HG03066 (cell line): Measurements from ENCODE around the gene KDM1A.

Source experiments
- ATAC-seq: cut with Tn5 transposase; IDR thresholded peaks from one replicate; pipeline ENCODE4 v1.9.1; 2021; ENCODE audit warnings: low read depth; ENCODE audit not compliant: unreplicated experiment

The KDM1A gene

DNA sequence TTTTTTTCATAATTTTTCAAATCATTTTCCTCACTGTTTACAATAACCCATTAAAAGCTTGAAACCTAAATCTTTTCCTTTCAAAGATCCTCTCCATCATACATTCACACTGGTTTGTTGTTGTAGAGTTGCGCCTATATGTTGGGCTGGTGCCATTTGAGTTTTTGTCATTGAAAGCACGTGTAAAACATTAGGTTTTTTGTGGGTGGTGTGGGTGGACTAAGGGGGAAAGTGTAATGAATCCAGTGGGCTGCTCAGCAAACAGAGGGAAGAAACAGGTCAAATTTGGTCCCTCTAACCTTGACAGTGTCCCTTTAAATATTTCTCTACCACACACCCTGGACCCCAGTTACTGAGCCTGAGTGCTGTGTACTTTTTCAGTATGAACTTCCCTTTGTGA is 46.8 kb downstream of the KDM1A start:
- no peak for ATAC-seq

DNA sequence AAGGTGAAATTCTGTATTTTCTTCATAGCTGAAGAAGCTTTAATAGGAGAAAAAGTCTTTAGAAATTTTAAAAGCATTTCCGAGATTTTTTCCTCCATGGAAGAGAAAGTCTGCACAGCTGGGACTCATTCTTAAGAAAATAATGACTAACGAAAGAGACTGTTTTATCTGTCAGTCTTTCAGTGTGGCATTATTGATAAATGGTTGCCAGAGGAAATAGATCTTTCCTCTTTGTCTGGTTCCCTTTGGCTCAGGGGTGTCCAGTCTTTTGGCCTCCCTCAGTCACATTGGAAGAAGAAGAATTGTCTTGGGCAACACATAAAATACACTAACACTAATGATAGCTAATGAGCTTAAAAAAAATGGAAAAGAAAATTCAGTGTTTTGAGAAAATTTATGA is 49.9 kb downstream of the KDM1A start:
- no peak for ATAC-seq

DNA sequence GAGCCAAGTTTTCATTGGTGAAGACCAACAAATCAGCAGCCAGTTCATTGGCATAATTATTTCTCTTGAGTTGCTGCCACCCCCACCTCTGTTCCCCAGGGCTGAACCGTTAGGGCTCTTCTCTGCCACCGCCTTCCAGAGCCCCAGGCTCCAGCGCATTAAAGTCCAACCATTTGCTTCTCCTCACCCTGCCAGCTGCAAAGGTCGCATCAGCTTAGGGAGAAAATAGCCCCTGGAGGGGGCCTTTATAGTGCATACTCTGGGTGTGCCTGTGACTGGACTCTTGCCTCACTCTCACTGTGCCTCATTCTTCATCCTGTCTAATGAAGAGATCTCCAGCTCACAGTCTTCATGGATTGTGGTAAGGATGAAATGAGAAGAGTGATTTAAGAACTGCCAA is 50.4 kb downstream of the KDM1A start:
- no peak for ATAC-seq

DNA sequence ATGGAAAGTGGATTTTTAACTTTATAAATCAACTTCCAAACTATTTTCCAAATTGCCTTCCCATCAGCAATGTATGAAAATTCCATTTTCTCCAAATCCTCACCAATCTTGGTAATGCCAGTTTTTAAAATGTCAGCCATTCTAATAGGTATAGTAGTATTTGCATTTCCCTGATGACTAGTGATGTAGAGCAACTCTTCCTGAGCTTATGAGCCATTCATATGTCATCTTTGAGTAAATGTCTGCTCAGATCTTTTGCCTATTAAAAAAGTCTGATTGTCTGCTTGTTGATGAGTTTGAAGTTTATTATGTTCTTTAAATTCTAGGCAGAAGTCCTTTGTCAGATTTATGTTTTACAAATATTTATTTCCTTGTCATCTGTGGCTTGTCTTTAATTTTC is 54.7 kb downstream of the KDM1A start:
- no peak for ATAC-seq

DNA sequence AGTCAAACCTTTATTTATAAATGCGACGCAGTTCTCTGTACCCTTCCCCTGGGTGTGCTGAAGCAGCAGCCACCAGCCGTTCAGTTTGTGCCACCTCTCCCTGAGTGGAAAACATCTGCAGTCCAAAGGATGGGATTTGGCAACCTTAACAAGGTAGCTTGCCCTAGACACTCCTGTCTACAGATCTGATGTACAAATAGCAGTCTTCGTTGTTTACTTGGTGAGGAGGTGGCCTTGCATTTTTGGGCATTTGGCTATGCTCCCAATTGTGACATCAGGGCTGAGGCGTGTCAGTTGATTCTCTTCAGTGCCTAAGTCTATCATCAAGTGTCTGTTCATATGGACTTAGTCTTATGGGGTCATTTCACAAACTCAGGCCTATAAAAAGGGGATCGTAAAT is 59.8 kb downstream of the KDM1A start:
- ATAC-seq = no peak

DNA sequence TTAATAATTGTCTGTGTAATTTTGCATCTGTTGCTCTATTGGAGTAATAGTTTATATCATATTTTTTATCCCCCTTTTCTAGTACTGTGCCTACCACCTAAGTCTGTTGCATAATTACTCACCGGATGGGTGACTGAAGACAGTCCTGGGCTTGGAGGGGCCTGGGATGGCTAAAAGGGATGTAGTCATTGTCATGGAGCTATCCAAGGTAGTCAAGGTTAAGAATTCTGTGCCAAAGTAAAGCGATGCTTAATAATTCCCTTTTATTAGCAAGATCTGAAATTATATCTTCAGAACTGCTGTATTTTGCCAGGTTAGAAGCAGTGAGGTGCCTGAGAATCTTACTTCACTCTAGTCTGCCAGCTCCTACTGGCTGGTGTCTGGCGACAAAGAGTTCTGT is 61.6 kb downstream of the KDM1A start:
- no peak for ATAC-seq

DNA sequence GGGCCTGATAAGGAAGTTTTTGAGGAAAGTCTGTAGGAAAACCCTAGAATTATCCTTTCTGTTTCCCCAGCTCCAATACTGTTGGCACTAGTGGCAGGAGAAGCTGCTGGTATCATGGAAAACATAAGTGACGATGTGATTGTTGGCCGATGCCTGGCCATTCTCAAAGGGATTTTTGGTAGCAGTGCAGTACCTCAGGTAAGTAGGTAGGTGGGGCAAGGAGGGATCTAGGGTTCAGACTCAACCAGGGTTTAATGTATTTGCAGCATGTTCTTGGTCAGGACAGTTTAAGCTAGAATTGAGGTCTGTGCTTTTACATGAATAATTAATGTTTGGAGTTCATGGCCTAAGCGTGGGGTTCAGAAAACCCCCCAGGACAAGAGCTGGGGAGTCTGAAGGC is 62.1 kb downstream of the KDM1A start:
- no peak for ATAC-seq

DNA sequence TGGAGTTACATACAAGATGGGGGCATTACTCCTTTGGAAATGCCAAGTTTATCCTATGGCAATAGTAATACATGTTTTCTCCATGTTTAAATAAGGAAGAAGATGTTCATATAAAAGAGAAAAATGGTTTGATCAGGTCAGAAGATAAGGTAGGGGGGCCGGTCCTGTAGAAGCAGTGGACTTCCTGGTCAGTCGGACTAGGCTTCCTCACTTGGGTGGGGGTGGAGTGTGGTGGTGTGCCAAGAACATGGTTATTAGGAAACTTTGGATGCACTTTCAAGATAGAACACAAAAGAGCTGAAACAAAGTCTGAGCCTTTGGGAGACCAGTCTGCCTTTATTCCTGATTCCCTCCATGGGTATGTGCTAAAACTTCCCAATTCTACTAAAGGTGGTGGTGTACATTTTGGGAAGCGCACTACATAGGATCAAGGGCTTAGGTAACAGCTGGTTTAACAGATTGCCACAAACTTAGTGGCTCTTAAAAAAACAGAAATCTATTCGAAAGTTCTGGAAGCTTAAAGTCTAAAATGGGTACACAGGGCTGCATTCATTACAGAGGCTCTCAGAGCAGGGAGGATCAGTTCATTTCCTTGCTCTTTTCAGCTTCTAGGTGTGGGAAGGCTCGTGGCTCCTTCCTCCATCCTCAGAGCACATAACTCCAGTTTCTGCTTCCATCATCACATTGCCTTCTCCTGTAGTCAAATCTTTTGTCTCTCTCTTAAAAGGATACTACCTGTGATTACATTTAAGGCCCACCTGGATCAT is 64.6 kb downstream of the KDM1A start:
- ATAC-seq = no peak

DNA sequence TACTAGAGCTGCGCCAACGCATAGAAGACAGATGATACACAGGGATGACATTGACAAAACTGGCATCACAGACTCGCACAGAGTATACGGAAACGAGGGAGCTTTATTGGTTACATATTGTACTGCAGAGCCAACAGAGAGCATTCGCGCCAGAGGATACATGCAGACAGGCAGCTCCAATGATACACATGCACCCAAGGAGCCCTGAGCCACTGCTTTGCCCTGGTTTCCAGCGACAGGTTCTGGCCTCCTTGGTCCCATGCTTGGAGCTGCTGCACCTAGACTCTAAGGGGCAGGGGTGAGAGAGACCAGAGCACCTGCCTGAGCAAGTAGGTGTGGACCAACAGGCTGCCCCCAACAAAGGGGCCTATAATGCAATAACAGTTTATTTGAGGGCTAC is 65.6 kb downstream of the KDM1A start:
- no peak for ATAC-seq

DNA sequence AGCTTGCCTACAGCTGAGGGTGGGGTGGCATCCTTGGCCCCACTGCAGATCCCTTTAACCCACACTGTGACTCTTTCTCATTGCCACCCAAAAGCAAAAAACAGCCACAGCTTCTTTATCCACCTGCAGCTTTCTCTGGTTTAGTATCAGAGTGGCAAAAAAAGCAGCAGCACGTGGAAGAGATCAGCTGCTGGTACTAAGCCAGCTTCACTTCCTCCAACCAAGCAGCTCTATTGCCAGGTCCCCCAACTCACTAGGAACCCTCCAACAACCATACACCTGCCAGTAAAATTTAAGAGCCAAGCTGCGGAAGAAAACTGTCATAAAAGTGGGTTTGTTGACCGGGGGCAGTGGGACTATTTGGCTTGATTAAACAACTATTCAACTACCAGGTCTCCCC is 66.4 kb downstream of the KDM1A start:
- ATAC-seq = no peak

DNA sequence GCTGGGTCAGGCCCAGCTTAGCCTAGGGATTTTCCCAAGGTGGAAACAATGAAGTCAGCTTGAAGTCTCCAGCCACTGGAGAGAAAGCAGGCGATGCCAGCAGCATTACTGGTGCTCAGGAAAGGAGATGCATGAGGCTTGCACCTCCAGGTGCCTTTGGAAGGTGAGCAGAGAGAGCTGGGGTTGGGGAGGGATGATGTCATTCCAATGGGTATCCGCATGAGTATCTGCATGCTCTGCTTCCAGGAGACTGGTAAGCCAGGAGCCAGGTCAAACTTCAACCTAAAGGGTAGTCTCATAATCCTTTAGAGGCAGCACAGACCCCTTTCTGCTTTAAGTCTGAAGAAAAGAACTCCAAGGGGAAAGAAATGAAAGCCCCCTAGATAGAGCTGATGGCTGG is 68.8 kb downstream of the KDM1A start:
- ATAC-seq = no peak

DNA sequence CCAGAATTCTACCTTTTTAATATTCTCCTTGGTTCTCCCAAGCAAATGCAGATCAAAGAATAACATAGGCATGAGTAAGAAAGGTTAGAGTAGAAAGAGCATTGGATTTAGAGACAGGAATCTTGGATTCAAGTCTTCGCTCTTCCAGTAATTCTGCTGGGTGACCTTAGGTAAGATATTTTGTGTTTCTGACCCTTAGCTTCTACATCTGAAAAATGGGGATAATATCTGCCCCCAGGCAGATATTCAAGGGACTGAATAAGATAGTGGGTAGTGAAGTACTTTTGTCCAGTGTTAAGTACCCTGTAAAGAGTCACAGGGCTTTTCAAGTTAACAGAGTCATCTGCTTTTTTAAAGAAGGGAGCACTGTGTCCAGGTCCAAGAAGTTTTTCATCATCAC is 70.8 kb downstream of the KDM1A start:
- no peak for ATAC-seq

DNA sequence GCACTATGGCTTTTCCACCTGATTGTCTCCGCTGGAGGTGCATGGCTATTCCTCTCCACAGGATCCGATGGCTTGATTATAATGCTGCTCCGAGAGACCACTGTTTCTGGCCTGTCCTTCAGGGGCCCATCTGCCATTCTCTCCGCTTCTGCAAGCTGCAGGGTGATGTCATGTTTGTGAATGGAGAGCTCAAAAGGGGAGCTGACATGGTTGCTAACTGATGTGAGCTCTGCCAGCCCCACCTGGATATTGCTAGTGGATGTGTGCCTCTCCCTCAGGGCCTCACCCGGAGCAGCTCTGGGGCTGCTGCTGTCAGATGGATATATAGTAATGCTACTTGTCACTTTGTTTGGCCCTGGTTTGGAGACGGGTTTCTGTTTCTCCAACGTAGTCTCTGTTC is 72.3 kb downstream of the KDM1A start:
- no peak for ATAC-seq

DNA sequence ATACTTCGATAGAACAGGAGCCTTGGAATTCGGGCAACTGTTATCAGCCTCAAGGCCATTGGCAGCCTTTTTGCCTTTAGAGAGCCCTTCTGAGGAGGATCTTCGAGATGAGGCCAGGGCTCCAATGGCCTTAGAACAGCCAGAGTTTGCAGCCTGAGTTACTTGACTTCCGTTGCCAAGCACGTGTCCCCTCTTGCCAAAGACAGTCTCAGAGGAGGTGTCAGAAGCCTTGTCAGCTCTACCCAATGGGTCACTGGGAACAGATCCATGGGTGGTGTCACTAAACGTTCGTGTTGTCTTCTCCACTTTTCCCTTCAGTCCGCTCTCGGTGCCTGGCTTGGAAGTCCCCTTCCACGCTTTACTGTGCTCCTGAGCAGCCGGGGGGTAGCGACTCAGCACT is 73.2 kb downstream of the KDM1A start:
- no peak for ATAC-seq

DNA sequence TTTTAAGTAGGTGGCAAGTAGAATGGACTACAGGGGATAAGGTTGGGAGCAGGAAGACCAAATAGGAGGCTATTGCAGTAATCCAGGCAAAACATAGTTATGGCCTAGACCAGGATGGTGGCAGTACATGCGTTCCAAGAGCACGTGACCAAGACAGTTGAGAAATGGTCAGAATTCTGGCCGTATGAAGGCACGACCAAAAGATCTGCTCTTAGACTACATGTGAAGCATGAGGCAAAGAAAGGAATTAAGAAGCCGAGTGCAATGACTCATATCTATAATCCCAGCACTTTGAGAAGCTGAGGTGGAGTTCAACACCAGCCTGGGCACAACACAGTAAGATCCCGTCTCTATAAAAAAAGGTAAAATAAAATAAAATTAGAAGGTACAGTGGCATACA is 78.0 kb downstream of the KDM1A start:
- ATAC-seq = no peak

DNA sequence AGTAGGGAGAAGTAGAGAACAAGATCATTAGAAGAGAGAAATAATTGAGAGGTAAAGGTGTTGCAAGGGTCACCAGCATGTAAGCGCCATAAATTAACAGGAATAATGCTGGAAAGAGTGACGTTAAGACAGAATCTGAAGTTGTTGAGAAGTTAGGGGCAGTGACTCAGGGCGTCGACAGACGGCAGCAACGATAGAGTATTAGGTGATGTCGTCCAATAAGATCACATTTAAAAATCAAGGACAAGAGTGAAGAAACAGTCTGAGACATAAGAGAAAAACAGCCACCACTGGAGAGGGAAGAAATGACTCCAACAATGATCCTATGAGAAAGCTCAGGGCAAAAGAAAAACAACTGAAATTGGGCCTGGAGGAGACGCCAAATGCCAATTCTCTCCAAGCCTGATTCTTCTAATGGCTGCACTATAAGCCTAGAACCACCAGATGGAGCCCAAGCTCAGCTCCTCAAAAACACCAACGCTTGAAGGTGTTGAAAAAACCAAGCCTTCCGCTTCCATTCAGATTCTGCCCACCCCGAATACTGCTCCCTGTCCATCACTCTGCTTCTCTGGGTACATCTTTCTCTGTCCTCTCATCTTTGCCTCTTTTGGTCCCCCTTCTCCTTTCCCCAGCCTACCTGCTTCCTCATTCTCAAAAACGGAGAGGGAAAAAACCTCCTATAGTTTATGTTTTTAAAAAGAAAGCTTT is 79.3 kb downstream of the KDM1A start:
- no peak for ATAC-seq

DNA sequence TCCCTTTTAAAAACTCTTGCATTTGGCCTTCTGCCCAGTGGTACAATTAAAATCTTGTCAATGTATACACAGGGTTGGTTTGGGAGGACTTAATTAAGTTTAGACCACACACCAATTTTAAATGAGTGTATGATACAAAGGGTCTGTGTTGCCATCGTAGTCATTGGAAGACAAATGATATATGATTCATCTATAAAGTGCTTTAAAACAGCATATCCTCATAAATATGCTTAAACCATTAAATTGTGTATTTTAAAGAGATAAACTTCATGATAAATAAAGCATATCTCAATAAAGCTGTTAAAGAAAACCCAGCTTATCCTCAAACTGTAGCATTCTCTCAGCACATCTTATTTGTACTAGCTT is 79.9 kb downstream of the KDM1A start:
- ATAC-seq = no peak

DNA sequence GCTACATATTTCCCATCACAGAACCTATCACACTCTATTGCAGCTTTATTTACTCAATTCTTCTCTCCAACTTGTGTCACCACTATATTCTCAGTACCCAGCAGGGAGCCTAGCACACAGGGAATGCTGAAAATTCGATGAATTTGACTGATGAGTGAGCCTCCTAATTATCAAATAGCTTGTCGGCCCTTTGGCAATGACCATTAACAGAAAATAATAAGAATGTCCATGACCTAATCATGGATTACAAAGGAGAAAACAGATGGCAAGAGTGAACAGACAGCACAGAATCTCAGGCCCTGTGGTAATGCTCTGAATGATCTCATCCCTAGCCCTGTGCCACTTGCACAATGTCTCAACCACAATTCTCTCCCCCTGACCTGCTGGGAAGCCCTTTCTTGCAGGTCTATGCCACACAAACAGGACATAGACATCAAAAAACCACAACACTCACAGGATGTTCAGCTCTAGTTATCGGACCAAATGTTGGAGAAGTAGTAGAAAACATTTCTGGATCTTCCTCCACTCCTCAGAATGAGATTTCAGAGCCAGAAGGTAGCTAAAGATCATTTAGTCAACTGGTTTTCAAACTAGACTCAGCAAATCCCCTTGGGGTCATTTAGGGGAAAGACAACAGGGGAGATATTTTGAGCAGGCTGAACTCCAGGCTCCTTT is 80.9 kb downstream of the KDM1A start:
- ATAC-seq = no peak

DNA sequence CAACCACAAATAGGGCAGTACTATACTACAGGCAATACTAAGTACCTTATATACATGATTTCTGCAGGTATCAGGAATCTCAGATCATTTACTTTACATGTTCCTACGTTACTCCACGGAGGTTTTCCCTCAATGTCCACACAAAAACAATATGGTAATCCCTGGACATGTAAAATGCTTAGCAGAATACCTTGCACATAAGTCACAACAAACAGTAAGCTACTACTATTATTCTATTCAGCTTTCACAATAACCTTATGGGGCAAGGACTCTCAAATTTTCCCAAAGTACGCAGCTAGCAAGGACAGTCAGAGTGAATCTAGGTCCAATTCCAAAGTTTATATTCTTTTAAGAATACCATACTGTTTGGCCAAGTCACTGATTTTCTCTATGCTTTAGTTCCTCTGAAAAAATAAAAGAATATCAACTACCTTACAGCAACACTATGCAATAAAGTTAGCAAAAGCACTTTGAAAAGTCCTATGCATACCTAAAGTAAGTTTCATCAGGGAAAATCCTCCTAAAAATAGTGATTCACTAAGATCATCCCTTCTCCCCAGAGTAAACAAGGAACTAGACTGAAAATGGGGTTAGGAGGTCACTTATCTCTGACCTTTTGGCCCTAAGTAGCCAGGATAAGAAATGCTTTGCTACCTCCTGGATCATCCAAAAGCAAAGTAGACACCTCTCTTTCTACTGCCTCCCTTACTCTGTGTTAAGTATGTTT is 82.0 kb downstream of the KDM1A start:
- no peak for ATAC-seq

DNA sequence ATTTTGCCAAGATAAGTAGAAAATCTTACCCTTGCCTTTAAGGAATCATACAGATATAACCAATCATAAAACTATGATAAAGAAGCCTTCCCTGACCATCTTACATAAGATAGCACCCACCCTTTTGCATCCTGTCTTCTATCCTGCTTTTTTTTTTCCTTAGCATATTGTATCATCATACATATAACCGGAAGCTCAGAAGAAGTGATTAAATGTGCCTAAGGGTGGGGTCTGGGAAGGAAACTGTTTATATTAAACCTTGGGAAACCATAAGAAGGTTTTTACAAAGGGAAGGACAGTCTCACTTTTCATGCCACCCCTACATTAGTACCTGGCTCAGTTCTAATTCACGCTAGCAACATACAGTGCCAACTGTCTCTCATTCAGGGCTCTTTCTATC is 82.6 kb downstream of the KDM1A start:
- no peak for ATAC-seq

DNA sequence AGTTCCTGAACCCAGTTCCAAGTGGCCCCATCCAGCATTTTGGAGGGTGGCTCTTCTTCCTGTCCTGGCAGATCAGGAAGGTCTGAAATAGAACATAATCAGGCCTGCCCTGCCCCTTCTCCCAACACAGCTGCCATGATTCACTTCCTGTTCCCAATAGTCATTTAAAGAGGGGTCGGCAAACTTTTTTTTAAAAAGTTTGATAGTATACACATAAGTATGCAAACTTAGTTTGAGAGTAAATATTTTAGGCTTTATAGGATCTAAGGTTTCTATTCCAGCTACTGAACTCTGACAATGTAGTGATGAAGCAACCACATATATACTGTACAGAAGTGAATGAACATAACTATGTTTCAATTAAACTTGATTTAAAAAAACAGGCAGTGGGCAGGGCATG is 83.0 kb downstream of the KDM1A start:
- no peak for ATAC-seq
